Measurements from ENCODE around the gene RSPH6A.
"Not testable (repeated sequence)": the region's sequence is repeated elsewhere in the genome, so short reads cannot be mapped to it uniquely, and the experiment has no call there.

RSPH6A gene

DNA sequence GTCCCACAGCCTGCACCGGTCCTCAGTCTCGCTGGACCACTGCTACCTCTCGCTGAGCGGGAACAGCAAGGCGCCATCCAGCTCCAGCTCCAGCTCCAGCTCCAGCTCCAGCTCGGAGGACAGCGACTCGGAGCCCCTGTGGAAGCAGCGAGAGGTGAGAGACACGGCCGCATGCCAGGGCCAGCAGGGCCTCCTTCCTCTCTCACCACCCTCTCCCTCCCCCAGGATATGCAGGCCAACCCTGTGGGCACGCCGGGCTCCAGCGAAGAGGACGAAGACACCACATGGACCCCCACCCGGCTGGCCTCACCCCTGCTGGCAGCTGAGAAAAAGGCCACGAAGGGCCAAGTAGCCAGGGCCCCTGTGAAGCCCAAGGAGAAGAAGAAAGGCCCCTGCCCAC, 53.4 kb downstream of the RSPH6A start:
- H3K4me3 ChIP-seq (ENCODE audit: low read length): no peak overlapping the region
- no peak for DNase-seq (ENCODE audit: low read depth)
- TF ChIP-seq, protein P1, sequence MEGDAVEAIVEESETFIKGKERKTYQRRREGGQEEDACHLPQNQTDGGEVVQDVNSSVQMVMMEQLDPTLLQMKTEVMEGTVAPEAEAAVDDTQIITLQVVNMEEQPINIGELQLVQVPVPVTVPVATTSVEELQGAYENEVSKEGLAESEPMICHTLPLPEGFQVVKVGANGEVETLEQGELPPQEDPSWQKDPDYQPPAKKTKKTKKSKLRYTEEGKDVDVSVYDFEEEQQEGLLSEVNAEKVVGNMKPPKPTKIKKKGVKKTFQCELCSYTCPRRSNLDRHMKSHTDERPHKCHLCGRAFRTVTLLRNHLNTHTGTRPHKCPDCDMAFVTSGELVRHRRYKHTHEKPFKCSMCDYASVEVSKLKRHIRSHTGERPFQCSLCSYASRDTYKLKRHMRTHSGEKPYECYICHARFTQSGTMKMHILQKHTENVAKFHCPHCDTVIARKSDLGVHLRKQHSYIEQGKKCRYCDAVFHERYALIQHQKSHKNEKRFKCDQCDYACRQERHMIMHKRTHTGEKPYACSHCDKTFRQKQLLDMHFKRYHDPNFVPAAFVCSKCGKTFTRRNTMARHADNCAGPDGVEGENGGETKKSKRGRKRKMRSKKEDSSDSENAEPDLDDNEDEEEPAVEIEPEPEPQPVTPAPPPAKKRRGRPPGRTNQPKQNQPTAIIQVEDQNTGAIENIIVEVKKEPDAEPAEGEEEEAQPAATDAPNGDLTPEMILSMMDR (conservative IDR thresholded peaks at IDR 0.05; ENCODE audit: low read length): no peak

DNA sequence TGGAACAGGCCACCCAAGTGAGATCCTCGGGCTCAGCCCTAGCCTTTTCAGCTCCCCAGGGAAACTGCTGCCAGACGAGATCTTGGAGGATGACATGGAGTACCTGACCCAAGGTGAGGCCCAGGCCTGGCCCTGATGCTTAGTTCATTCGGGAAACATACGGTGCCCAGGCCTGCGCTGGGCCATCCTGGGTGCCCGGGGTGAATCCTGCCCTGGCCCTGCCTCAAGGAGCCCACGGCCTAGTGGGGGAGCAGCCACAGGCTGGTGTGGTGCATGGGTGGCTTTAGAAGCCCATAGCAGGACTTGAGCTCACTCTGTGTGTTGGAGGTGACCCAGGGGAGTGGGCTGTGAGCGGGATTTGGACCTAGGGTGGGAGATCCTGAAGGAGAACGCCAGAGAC, 56.2 kb downstream of the RSPH6A start:
- TF ChIP-seq, protein P1 (conservative IDR thresholded peaks at IDR 0.05; ENCODE audit: low read length): no peak
- no peak for DNase-seq (ENCODE audit: low read depth)

DNA sequence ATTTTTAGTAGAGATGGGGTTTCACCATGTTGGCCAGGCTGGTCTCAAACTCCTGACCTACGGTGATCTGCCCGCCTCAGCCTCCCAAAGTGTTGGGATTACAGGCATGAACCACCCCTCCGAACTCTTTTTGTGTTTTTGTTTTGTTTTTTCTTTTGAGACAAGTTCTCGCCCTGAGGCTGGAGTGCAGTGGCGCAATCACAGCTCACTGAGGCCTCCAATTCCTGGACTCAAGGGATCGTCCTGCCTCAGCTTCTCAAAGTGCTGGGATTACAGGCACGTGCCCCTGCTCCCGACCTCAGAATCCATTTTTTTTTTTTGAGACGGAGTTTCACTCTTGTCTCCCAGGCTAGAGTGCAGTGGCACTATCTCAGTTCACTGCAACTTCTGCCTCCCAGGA, 57.4 kb downstream of the RSPH6A start:
- DNase-seq (ENCODE audit: low read depth): no peak
- TF ChIP-seq, protein P1 (conservative IDR thresholded peaks at IDR 0.05; ENCODE audit: low read length): no peak
- no peak overlapping the region for H3K4me3 ChIP-seq (ENCODE audit: low read length)

More for the DNA sequence above, 56.2 kb downstream of the RSPH6A start:
- no peak overlapping the region for H3K4me3 ChIP-seq (ENCODE audit: low read length)

DNA sequence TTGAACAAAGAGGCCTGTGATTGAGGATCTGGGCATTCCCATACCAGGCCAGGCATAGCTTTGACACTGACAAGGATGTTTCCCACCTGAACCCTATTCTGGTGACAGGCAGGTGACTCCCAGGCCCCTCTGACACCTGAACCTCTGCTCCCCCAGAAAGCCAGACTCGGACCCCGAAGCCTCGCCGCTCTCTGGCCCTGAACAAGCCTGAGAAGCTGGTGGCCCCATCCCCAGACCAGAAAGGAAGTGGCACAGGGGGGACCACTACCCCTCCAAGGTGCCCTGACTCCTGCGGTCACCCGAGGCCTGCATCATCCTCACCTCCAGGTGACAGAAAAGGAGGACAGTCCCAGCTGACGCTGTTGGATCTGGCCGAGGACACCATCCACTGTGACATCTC, 60.8 kb downstream of the RSPH6A start:
- H3K4me3 ChIP-seq (ENCODE audit: low read length): no peak overlapping the region
- DNase-seq (ENCODE audit: low read depth): no peak
- TF ChIP-seq, protein P1 (conservative IDR thresholded peaks at IDR 0.05; ENCODE audit: low read length): no peak

DNA sequence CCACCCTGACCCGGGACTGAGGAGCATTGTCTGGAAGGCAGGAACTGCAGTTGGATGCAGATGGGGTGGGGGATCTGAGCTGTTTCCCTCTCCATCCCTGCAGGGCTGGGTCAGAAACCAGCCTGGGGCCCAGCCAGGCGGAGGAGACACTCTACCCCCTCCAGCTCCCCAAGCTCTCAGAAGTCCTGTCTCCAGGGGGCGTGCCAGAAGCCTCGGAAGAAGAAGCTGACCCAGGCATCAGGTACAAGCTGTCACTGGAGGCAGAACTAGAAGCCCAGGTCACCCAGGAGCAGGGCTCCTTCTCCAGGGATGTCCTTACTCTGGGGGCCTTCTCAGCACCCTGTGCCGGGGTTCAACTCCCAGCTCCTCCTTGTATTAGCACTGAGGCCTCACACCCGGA, 61.6 kb downstream of the RSPH6A start:
- TF ChIP-seq, protein P1 (conservative IDR thresholded peaks at IDR 0.05; ENCODE audit: low read length): peak; percentile 19; the same call in 1 of the 2 replicates
- no peak overlapping the region for H3K4me3 ChIP-seq (ENCODE audit: low read length)
- DNase-seq (ENCODE audit: low read depth): no peak

DNA sequence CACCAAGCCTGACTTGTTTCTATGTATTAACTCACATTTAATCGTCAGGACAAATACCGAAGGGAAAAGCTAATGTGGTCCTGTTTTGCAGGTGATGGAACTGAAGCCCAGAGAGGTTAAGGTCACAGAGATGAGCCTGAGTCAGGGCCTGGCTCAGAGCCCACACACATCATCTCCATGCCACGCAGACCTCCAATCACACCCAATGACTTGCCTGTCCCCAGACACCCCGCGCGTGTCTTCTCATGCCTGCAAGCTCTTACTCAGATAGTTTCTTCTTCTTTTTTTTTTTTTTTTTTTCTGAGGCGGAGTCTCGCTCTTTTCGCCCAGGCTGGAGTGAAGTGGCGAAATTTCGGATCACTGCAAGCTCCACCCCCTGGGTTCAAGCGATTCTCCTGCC, 62.5 kb downstream of the RSPH6A start:
- DNase-seq (ENCODE audit: low read depth): no peak
- H3K4me3 ChIP-seq (ENCODE audit: low read length): no peak overlapping the region
- TF ChIP-seq, protein P1 (conservative IDR thresholded peaks at IDR 0.05; ENCODE audit: low read length): no peak

DNA sequence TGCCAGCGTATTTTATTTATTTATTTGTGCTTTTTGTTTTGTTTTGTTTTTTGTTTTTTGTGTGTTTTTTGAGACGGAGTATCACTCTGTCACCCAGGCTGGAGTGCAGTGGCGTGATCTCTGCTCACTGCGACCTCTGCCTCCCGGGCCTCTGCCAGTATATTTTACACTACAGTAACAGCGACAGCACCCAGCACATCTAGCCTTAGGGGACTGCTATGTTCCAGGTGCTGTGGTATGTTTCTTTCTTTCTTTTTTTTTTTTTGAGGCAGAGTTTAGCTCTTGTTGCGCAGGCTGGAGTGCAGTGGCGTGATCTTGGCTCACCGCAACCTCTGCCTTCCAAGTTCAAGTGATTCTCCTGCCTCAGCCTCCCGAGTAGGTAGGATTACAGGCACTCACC, 63.6 kb downstream of the RSPH6A start:
- not testable (repeated sequence) for DNase-seq (ENCODE audit: low read depth)

DNA sequence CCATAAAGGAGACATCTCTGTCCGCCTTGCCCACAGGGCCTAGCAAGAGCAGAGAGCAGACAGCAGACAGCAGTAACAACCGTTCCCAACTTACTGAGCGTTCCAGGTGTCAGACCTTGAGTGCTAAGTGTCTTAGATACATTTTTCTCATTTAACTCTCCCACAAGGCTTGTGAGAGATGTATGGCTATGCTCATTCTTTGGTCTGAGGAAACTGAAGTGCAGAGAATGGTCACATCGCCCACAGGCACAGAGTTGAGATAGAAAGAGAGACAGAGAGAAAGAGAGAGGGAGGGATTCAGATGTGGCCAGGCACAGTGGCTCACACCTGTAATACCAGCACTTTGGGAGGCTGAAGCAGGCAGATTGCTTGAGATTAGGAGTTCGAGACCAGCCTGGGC, 67.6 kb downstream of the RSPH6A start:
- TF ChIP-seq, protein P1 (conservative IDR thresholded peaks at IDR 0.05; ENCODE audit: low read length): no peak
- no peak overlapping the region for H3K4me3 ChIP-seq (ENCODE audit: low read length)
- no peak for DNase-seq (ENCODE audit: low read depth)

More for the DNA sequence above, 63.6 kb downstream of the RSPH6A start:
- not testable (repeated sequence) for H3K4me3 ChIP-seq (ENCODE audit: low read length)

Data from AG10803 (cell line).